Stimulated activated CD4-positive, alpha-beta T cell treated with anti-CD3 and anti-CD28 coated beads, Interleukin-4, amount 100 ng/mL, for 48 hours (primary cell): ENCODE results near the gene ZNF579.

ENCODE experiments used
- DNase-seq, 2 donors: peaks; one replicate each; pipeline ENCODE4 v3.0.0-alpha.2; 2020; ENCODE audit warnings: low read depth in 2 of 2

The ZNF579 gene

DNA sequence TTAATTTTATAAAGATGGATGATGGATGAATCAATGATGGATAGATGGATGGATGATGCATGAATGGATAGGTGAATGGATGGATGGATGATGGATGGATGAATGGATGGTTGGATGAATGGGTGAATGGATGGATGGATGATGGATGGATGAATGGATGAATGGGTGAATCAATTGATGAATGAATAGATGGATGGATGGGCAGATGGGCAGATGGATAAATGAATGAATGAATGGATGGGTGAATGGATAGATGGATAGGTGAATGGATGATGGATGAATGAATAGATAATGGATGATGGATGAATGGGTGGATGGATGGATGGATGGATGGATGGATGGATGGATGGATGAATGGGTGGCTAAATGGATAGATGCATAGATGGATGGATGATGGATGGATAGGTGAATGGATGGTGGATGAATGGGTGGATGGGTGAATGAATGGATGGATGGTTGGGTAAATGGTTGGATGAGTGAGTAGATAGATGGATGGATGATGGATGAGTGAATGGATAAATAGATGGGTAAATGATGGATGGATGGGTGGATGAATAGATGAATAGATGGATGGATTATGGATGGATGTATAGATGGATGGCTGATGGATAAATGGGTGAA lies 12.8 kb downstream of the ZNF579 start:
- DNase-seq = no peak

- no peak for DNase-seq
These were observed 13.8 kb downstream of the ZNF579 start for GRCh38 chr19:55566823-55567222.

- DNase-seq = no peak
These were observed 17.4 kb downstream of the ZNF579 start for GRCh38 chr19:55563261-55563690.

- DNase-seq = no peak
These were observed 21.0 kb downstream of the ZNF579 start for GRCh38 chr19:55559684-55560083.

- DNase-seq = no peak
These were observed 25.9 kb downstream of the ZNF579 start for GRCh38 chr19:55554741-55555152.

GRCh38 chr19:55554302-55554701 lies 26.3 kb downstream of the ZNF579 start:
- no peak for DNase-seq

- DNase-seq = no peak
These were observed 27.1 kb downstream of the ZNF579 start for GRCh38 chr19:55553217-55554182.

- no peak for DNase-seq
These were observed 28.0 kb downstream of the ZNF579 start for GRCh38 chr19:55552620-55553019.

- DNase-seq = no peak
These were observed 28.4 kb downstream of the ZNF579 start for GRCh38 chr19:55552206-55552605.

GRCh38 chr19:55550321-55550650 lies 30.4 kb downstream of the ZNF579 start:
- no peak for DNase-seq

DNA sequence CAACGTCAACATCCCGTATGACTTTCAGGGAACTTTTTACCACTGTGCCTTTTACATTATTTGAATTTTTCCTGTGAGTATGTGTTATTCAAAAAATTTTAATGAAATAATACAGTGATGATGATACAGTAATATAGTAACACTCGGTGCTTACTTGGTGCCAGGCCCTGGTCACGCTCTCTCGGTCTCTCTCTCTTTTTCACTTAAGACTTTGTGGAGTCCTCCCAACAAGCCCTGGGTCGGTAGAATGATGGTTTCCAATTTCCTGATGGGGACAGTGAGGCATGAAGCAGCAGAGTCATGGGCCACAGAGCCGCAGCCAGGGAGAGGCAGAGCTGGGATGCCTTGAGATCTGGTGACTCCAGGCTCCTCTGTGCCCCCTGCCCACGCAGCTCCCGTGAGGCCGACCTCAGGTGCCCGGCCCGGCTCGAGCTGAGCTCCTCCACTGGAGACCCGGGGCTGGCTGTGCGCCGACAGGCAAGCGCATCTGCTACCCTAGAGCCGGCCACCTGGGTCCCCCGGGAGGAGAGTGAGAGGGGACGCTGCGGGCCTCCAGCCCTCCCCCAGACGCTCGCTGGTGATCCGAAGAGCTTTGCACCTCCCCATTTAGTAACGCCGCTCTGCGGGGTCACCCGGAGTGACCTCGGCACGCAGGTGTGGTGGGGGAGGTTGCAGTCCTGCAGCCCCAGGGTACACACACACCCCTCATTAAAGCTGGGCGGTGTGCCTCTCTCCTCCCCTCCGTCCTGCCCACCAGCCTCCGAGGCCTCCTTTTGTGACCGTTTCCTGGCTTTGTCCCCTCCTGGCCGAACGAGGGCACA lies 30.9 kb downstream of the ZNF579 start:
- DNase-seq = no peak

DNA sequence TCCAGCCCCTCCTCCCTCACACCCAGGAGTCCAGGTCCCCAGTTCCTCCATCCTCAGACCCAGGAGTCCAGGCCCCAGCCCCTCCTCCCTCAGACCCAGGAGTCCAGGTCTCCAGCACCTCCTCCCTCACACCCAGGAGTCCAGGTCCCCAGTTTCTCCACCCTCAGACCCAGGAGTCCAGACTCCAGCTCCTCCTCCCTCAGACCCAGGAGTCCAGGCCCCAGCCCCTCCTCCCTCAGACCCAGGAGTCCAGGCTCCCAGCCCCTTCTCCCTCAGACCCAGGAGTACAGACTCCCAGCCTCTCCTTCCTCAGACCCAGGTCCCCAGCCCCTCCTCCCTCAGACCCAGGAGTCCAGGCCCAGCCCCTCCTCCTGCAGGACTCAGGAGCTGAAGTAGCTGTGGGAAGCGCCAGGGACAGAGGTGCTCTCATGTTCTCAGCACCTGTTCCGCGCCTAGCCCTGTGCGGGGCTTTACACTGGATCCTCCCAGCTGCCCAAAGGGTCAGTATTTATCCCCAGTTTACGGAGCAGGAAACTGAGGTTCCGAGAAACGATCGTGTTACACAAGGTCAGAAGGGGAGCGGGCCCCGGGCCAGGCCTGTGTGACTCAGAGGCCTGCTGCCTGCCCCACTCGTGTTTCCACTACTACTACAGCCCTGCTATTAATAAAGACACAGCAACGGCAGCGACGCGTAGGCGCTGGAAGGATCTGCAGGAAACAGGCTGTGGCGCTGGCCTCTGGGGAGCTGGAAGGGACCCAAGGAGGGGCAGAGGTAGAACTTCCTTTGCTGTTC lies 33.6 kb downstream of the ZNF579 start:
- no peak for DNase-seq

GRCh38 chr19:55546011-55546410 lies 34.6 kb downstream of the ZNF579 start:
- DNase-seq = no peak

GRCh38 chr19:55545443-55545842 lies 35.2 kb downstream of the ZNF579 start, which contains the start of gene SBK3:
Gene SBK3, minus strand, starts transcription at chr19:55545543. Its CDS starts 0 bp downstream, at chr19:55545543.
- no peak for DNase-seq

GRCh38 chr19:55544776-55545439 lies 35.7 kb downstream of the ZNF579 start:
- DNase-seq = no peak

DNA sequence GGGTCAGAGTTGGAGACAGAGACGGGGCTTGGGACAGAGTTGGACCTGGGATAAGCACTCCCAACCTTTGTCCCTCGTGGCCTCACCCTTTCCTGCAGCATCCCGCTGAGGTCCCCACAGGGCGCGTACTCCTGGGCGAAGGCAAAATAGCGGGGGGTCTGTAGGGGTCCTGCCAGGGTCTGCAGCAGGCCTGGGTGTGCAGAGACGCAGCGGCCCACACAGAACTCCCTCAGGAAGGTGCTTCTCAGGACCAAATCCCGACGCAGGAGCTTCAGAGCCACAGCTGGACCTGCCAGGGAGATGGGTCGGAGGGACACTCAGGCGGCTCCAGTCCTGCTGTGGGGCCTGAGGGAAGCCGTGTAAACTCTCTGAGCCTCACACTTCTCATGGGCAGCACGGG lies 36.6 kb downstream of the ZNF579 start:
- DNase-seq = no peak

GRCh38 chr19:55543567-55543966 lies 37.1 kb downstream of the ZNF579 start:
- no peak for DNase-seq

GRCh38 chr19:55542292-55542855 lies 38.3 kb downstream of the ZNF579 start:
- DNase-seq = no peak

GRCh38 chr19:55541091-55541490 lies 39.6 kb downstream of the ZNF579 start:
- DNase-seq = no peak

DNA sequence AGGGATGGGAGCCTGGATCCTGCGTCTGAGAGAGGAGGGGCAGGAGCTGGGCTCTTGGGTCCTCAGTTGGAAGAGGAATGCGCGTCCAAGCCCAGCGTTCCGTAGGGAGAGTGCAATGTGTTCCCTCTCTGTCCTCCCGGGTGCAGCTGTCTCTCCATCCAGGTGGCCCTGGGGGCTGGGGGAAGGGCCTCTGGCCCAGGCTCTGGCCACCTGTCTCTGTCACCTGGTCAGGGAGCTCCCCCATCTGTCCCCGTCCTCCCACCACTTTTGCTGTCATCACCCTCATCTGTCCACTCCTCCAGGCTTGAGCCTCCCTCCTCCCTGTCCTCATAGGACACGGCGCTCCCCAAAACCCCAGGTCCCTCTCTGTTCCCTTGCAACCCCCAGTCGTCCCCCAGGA lies 40.0 kb downstream of the ZNF579 start:
- DNase-seq = no peak
